ENCODE measurements around the gene JOSD1. TPM values are rescaled to one million over a fixed set of nuclear protein-coding genes. Genes with fewer than 3 reads are reported as not detected.
A peak's percentile ranks its signal among the peaks of the same experiment; 100 is the strongest.

Gene JOSD1
- total and polyA plus RNA-seq, 3 donors from 2014 or later: 40.9 to 91.0 (median 70.3) TPM

GRCh38 chr22:38736257-38736570, 35.5 kb upstream of the JOSD1 start:
- no peaks in the 10 kb centered on the region for H3K27me3 ChIP-seq
- peaks cover 4% of the 10 kb centered on the region for H3K4me1 ChIP-seq
- no peak overlapping the region for H3K27ac ChIP-seq
- WGBS, 2 donors: 86 to 90% methylated on average over 7 of the region's 7 CpGs
- no peak overlapping the region for H3K4me3 ChIP-seq
- no peaks in the 10 kb centered on the region for H3K9me3 ChIP-seq
- TF ChIP-seq POLR2A (IDR thresholded peaks at IDR 0.05) (no peak), CTCF (IDR thresholded peaks at IDR 0.05) (no peak)
- intact Hi-C loops (cut with DNase I; ENCODE audit: low total_unique reads): no loop called here
- no peaks in the 10 kb centered on the region for H3K36me3 ChIP-seq (ENCODE audit: low read depth, missing control alignments)
- no peak for DNase-seq

GRCh38 chr22:38735465-38736256, 34.9 kb upstream of the JOSD1 start:
- H3K36me3 ChIP-seq (ENCODE audit: low read depth, missing control alignments): no peaks in the 10 kb centered on the region
- no peak for TF ChIP-seq CTCF (IDR thresholded peaks at IDR 0.05)
- no peak for TF ChIP-seq POLR2A (IDR thresholded peaks at IDR 0.05)
- no peaks in the 10 kb centered on the region for H3K27me3 ChIP-seq
- H3K4me3 ChIP-seq: no peak overlapping the region
- no peak overlapping the region for H3K27ac ChIP-seq
- DNase-seq: no peak
- 88% methylated on average over 15 of the region's 15 CpGs for WGBS, 2 donors
- H3K4me1 ChIP-seq: peaks cover 4% of the 10 kb centered on the region
- H3K9me3 ChIP-seq: no peaks in the 10 kb centered on the region
- intact Hi-C loops (cut with DNase I; ENCODE audit: low total_unique reads): no loop called here

- WGBS, 2 donors: 94 to 98% methylated on average over 5 to 7 of the region's 7 CpGs
- H3K4me1 ChIP-seq: peaks cover 4% of the 10 kb centered on the region
- no peak overlapping the region for H3K4me3 ChIP-seq
- H3K9me3 ChIP-seq: no peaks in the 10 kb centered on the region
- H3K27ac ChIP-seq: no peak overlapping the region
- intact Hi-C loops (cut with DNase I; ENCODE audit: low total_unique reads): no loop called here
- H3K36me3 ChIP-seq (ENCODE audit: low read depth, missing control alignments): no peaks in the 10 kb centered on the region
- TF ChIP-seq POLR2A (IDR thresholded peaks at IDR 0.05): no peak
- TF ChIP-seq CTCF (IDR thresholded peaks at IDR 0.05): no peak
- no peak for DNase-seq
- no peaks in the 10 kb centered on the region for H3K27me3 ChIP-seq
Observed at GRCh38 chr22:38735126-38735464, 34.4 kb upstream of the JOSD1 start.

GRCh38 chr22:38734421-38735100, 33.8 kb upstream of the JOSD1 start:
- Histone ChIP-seq H3K27ac (peak overlapping the region in 1 of 2 donors; percentile 56), H3K36me3 (ENCODE audit: low read depth, missing control alignments) (no peaks in the 10 kb centered on the region), H3K27me3 (no peaks in the 10 kb centered on the region), H3K9me3 (no peaks in the 10 kb centered on the region), H3K4me3 (no peak overlapping the region), H3K4me1 (peaks cover 4% of the 10 kb centered on the region)
- no peak for DNase-seq
- TF ChIP-seq CTCF (IDR thresholded peaks at IDR 0.05) (no peak), POLR2A (IDR thresholded peaks at IDR 0.05) (no peak)
- intact Hi-C loops (cut with DNase I; ENCODE audit: low total_unique reads): no loop called here
- 80 to 83% methylated on average over 11 to 13 of the region's 13 CpGs for WGBS, 2 donors

Measured in testis (tissue), 3 donors.